Hepatocyte (in vitro differentiated cells): ENCODE results near the gene BCKDK.

Experiments
- EZH2 ChIP-seq: fragments of 200-600 bp; sonication (generic); IDR thresholded peaks from 2 replicates; pipeline ENCODE4 v1.6.1; 2016; ENCODE audit warnings: antibody characterized with exemption, mild to moderate bottlenecking, borderline replicate concordance
- EZH2phosphoT487 ChIP-seq: fragments of 200-600 bp; sonication (generic); IDR thresholded peaks from one replicate; pipeline ENCODE4 v1.6.1; 2018; ENCODE audit warnings: antibody characterized with exemption, mild to moderate bottlenecking, low read depth, moderate library complexity; ENCODE audit not compliant: unreplicated experiment, severe bottlenecking
- TF ChIP-seq, protein P1 (sequence below): fragments of 200-600 bp; sonication (generic); IDR thresholded peaks from 2 replicates; pipeline ENCODE4 v1.5.1; 2016; ENCODE audit warnings: antibody characterized with exemption, mild to moderate bottlenecking; ENCODE audit not compliant: poor library complexity

DNA sequence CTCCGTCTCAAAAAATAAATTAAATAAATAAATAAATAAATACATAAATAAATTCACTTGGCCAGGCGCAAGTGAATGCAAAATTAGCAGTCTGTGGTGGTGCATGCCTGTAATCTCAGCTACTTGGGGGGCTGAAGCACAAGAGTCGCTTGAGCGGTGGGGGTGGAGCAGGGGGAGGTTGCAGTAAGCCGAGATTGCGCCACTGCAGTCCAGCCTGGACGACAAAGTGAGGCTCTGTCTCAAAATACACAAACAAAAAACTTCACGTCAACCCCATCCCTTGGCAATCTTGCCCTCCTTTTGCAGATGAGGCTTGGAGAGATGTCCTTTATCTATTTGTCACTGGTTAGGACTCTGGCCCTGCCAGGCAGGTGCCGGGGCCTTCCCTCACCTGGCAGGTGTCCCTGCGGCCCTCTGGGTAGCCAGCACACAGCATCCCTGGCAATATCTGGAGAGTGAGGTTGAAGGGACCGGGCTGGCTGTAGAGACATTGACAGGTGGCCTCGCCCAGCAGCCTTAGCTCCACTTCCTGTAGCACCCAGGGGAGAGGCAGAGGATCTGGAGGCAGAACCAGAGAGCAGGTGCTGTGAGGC, 37.3 kb downstream of the BCKDK start:
- TF ChIP-seq, protein P1, sequence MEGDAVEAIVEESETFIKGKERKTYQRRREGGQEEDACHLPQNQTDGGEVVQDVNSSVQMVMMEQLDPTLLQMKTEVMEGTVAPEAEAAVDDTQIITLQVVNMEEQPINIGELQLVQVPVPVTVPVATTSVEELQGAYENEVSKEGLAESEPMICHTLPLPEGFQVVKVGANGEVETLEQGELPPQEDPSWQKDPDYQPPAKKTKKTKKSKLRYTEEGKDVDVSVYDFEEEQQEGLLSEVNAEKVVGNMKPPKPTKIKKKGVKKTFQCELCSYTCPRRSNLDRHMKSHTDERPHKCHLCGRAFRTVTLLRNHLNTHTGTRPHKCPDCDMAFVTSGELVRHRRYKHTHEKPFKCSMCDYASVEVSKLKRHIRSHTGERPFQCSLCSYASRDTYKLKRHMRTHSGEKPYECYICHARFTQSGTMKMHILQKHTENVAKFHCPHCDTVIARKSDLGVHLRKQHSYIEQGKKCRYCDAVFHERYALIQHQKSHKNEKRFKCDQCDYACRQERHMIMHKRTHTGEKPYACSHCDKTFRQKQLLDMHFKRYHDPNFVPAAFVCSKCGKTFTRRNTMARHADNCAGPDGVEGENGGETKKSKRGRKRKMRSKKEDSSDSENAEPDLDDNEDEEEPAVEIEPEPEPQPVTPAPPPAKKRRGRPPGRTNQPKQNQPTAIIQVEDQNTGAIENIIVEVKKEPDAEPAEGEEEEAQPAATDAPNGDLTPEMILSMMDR, result no peak
- TF ChIP-seq EZH2 (no peak), EZH2phosphoT487 (no peak)
